NCI-H82 treated with DMSO at 0.1 percent for 48 hours (cell line): ENCODE measurements around the gene CCDC57.
"Not testable (repeated sequence)": the region's sequence is repeated elsewhere in the genome, so short reads cannot be mapped to it uniquely, and the experiment has no call there.

Experiments used
- DNase-seq: peaks from one replicate; lab custom pipeline; 2025; ENCODE audit not compliant: unreplicated experiment; lab: John Stamatoyannopoulos, UW

Gene CCDC57

GRCh38 chr17:82156284-82156925 is 56.2 kb downstream of the CCDC57 start:
- DNase-seq: no peak

DNA sequence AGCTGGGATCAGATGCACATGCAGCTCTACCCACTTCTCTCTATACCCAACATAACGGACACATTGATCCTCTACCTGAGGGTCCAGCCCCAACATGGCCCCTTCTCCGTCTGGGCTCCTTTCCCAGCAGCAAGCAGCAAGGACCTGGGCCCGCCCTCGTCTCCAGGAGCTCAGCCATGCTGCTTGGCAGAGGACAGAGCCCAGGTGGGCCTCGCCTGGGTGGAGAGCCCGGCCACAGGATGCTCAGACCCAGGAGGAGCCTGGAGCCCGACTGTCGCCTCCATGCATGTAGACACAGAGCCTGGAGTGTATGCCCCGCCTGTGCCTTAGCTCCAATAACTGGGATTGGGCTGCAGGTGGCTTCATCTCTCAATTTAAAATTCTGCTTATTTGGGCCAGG is 57.0 kb downstream of the CCDC57 start:
- no peak for DNase-seq

GRCh38 chr17:82154881-82155331 is 57.7 kb downstream of the CCDC57 start:
- DNase-seq: no peak

DNA sequence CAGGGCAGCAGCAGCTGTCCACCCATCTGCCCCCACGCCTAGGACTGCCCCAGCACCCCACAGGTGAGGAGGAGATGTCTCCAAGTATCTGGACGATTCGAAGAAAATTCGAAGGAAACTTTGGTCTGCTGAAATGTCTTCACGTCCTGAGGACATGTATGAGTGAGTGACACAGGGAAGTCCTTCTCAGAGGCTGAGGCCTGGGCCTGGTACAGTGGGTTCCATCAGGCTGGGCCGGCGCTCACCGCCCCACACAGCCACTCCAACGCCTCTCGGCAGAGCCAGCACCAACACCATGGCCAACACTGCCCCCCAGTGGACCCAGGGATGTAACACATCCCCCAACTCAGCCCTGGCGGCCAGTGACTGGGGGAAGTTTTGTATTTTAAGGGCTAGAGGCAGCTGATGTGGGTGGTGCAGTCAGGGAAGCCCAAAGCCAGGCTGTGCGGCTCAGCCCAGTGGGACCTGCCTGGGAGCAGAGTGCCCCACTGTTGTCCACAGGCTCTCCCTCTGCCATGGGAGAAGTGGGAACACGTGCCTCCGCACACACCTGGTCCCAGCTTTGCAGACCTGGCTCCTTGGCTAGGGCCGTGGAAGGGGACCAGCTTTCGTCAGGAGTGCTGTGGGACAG is 58.8 kb downstream of the CCDC57 start:
- DNase-seq: peak; percentile 36

DNA sequence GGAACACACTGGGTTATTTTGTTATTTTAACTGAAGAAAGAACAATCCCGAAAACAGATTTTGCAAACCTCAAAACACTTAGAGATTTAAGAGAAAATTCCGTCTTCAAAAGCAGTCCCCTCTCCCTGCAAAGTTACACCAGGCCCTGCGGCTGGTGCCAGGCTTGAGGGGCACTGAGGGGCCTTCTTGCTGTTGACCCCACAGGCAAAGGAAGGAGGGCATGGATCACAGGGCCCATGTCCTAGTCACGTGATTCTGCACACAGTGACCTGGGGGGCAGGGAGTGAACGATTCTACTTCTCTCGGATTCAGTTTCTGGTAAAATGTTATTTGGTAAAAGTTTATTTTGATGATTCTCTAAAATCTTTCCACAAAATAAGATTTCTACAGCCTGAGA is 59.3 kb downstream of the CCDC57 start:
- no peak for DNase-seq

GRCh38 chr17:82152556-82153294 is 59.9 kb downstream of the CCDC57 start:
- DNase-seq: no peak

DNA sequence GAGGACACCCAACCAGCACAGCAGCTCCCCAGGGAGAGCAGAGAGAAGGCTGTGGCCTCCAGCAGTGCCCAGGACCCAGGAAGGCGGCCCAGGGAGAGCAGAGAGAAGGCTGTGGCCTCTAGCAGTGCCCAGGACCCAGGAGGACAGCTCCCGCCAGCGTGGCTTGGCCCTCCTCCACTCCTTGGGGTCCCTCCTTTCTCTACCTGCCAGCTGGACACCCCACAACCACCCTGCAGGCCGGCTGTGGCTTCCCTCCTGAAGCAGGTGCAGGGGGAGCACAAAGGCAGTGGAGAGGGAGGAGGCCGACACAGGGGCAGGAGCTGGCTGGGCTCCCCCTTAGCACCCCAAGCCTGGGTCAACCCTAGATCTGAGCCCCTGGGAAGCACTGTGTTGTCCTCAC is 60.5 kb downstream of the CCDC57 start:
- DNase-seq: no peak

DNA sequence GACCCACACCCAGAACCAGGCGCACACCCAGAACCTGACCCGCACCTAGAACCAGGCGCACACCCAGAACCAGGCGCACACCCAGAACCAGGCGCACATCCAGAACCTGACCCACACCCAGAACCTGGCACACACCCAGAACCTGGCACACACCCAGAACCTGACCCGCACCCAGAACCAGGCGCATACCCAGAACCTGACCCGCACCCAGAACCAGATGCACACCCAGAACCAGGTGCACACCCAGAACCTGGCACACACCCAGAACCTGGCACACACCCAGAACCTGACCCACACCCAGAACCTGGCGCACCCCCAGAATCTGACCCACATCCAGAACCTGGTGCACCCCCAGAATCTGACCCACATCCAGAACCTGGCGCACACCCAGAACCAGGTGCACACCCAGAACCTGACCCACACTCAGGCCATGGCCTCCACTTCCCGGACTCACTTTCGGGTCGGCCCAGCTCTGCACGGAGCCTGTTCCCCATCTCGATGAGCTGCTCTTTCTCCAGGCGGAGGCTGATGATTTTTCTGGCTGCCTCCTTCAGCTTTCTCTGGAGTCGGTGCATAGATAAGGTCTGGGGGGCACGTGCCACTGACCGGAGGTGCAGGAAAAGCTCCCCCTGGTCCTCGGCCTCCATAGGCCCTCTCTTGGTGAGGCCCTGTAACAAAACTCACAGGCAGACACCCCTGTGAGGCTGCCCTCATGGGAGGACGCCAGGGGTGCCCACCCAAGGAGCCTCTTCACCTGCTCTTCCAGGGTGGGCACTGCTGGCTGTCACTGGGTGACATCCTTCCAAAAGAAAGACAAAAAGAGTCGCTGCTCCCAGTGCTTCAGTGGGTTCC is 61.3 kb downstream of the CCDC57 start:
- DNase-seq: no peak

DNA sequence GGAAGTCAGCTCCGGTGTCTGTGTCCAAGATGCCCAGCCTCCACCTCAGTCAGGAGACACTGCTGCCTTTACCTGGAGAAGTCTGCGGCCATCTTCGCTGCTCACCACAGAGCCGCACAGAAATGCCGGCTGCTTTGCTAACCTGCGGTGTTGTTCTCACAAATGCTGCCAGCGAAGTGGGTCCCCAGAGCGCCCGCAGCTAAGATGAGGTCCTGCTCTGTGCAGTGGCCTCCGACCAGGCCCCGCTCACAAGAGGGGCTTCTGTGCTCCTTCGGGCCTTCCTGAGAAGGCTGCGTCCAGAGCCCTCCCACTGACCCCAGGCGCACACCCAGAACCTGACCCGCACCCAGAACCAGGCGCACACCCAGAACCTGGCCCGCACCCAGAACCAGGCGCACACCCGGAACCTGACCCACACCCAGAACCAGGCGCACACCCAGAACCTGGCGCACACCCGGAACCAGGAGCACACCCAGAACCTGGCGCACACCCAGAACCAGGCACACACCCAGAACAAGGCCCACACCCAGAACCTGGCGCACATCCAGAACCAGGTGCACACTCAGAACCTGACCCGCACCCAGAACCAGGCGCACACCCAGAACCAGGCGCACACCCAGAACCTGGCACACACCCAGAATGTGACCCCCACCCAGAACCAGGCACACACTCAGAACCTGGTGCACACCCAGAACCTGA is 63.1 kb downstream of the CCDC57 start:
- DNase-seq: no peak

DNA sequence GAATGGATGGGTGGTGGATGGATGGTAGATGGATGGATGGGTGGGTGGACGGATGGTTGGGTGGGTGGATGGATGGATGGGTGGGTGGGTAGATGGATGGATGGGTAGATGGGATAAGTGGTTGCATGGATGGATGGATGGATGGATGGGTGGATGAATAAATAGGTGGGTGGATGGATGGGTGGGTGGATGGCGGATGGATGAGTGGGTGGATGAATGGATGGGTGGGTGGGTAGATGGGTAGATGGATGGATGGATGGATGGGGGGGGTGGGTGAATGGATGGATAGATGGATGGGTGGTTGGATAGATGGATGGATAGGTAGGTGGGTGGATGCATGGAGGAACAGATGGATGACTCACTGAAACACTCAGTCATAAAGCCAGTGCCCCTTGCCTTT is 63.6 kb downstream of the CCDC57 start:
- DNase-seq: no peak

- DNase-seq: no peak
These were observed 64.6 kb downstream of the CCDC57 start for GRCh38 chr17:82148011-82148410.

- no peak for DNase-seq
These were observed 65.7 kb downstream of the CCDC57 start for GRCh38 chr17:82146663-82147654.

DNA sequence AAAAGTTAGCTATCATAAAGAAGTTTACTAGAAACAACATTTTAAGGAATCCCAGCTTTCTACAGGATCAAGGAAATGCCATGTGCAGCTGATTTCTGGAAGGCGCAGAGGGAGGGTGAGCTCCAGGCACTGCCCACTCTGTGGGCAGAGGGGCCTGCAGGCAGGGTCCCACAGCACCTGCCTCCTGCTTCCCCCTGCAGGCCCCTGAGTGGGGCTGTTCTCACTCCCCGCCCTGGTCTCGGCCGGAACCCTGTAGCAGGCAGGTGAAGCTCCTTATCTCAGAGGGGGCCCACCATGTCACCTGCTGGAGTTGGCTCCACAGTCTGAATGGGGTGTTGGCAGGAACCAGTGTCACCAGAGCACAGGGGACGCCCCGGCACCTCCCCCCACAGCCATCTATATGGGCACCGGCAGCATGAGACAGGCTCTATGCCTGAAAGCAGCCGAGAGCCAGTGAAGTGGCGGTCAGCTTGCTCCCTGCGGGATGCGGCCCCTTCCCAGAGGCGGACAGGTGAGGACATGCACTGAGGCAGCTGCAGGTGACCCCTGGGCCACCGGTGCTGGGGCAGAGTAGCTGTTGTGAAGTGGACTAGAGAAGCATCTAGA is 67.0 kb downstream of the CCDC57 start:
- DNase-seq: no peak

GRCh38 chr17:82143333-82143732 is 69.3 kb downstream of the CCDC57 start:
- DNase-seq: no peak

DNA sequence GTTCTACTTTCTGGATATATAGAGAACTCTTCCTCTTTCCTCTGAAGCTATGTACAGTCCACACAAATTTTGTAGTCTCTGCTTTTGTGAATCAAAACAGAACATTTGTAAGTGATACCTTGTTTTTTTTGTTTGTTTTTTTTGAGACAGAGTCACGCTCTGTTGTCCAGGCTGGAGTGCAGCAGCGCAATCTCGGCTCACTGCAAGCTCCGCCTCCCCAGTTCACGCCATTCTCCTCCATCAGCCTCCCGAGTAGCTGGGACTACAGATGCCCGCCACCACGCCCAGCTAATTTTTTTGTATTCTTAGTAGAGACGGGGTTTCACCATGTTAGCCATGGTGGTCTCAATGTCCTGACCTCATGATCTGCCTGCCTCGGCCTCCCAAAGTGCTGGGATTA is 72.7 kb downstream of the CCDC57 start:
- DNase-seq: not testable (repeated sequence)

- no peak for DNase-seq
These were observed 74.1 kb downstream of the CCDC57 start for GRCh38 chr17:82138511-82138992.

GRCh38 chr17:82134101-82134500 is 78.5 kb downstream of the CCDC57 start:
- no peak for DNase-seq

DNA sequence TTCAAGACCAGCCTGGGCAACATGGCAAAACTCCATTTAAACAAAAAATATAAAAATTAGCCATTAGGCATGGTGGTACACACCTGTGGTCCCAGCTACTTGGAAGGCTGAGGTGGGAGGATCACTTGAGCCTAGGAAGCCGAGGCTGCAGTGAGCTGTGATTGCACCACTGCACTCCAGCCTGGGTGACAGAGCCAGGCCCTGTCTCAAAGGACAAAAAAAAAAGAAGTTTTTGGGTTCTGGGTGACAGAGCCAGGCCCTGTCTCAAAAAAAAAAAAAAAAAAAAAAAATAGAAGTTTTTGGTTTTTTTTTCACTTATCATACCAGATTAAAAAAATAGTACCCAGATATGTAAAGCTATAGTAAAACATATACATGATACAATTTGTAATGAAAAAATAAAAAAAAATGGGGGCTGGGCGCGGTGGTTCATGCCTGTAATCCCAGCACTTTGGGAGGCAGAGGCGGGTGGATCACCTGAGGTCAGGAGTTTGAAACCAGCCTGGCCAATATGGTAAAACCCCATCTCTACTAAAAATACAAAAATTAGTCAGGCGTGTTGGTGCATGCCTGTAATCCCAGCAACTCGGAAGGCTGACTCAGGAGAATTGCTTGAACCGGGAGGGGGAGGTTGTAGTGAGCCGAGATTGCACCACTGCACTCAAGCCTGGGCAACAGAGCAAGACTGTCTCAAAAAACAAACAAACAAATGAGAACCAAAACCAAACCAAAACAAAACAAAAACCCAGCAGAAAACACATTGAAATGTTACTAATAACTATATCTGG is 79.3 kb downstream of the CCDC57 start:
- not testable (repeated sequence) for DNase-seq
